Motor neuron (in vitro differentiated cells): ENCODE measurements around the gene WHRN. TPM values are rescaled to one million over a fixed set of nuclear protein-coding genes. Genes with fewer than 3 reads are reported as not detected.

Experiments
- ATAC-seq, 8 experiments: fragments of 200-7000 bp; cut with Tn5 transposase; replicated peaks in 6 of 8; 2 replicates each; pipeline ENCODE4 v1.8.0; 2021; ENCODE audit warnings: mild to moderate bottlenecking in 8 of 8, moderate library complexity in 8 of 8
- H3K27ac ChIP-seq, 2 donors: fragments of 250-450 bp; sonication (Bioruptor Pico); 2 replicates each; pipeline ENCODE4 v1.9.0; 2021; ENCODE audit warnings: antibody characterized with exemption in 2 of 2, mild to moderate bottlenecking in 2 of 2, moderate library complexity in 1 of 2
- H3K4me1 ChIP-seq, 2 donors: fragments of 250-450 bp; sonication (Bioruptor Pico); replicated peaks in 1 of 2; 2 replicates each; pipeline ENCODE4 v1.6.1; 2021; ENCODE audit warnings: antibody characterized with exemption in 2 of 2, mild to moderate bottlenecking in 2 of 2, moderate library complexity in 1 of 2
- H3K4me3 ChIP-seq, 5 donors: fragments of 250-450 bp; sonication (Bioruptor Pico); 2 replicates each; pipeline ENCODE4 v1.9.0; 2021; ENCODE audit warnings: antibody characterized with exemption in 5 of 5, mild to moderate bottlenecking in 5 of 5, moderate library complexity in 4 of 5
- WGBS, 10 experiments: fragments of 450-650 bp; shearing (Covaris generic); methylation state at CpG; one replicate each; pipeline ENCODE4 v1.0.0; 2022; 5-methylcytosine and 5-hydroxymethylcytosine counted together
- in situ Hi-C, 9 experiments: fragments of 400-800 bp; cut with MboI; loops; one replicate each; pipeline ENCODE4 v1.15.0; 2021; ENCODE audit warnings: low sequenced_read_pairs in 9 of 9, low pct_unique_long_range_greater_than_20kb in 2 of 9; ENCODE audit not compliant: unreplicated experiment in 9 of 9
- total RNA-seq, 8 experiments: library from RNA; unstranded; fragments of 300-600 nt; gene quantifications; 2 replicates each; pipeline versions ENCODE4 v1.2.3 to v1.2.4, GENCODE V29; 2022

The WHRN gene
- total RNA-seq, 8 experiments from 2014 or later = 4.2 to 13.5 (median 6.9) TPM

DNA sequence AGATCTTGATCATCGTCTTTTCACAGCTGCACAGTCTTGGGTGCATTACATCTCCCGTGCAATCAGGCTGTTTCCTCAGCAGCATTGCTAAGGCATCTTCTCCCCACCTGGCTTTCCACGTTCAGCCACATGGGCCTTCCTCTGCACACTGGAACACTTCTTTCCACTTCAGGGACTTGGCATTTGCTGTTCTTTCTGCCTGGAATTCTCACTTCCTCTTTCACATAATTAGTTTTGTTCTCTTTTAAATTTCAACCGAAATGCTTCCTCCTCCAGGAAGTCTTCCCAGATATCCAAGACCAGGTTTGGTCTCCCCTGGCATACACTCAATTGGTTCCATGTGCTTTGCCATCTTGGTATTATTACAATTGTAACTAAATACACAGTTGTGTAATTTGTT is 43.8 kb downstream of the WHRN start:
- Histone ChIP-seq H3K4me1 (no peaks in the 10 kb centered on the region), H3K27ac (no peak overlapping the region), H3K4me3 (no peak overlapping the region)
- in situ Hi-C loops = no loop called here
- 40 to 100% (median 75%) methylated on average over 1 to 4 of the region's 4 CpGs; no CpG with 5 or more reads in 1 of the 10 experiments for WGBS, 10 experiments
- ATAC-seq = no peak

DNA sequence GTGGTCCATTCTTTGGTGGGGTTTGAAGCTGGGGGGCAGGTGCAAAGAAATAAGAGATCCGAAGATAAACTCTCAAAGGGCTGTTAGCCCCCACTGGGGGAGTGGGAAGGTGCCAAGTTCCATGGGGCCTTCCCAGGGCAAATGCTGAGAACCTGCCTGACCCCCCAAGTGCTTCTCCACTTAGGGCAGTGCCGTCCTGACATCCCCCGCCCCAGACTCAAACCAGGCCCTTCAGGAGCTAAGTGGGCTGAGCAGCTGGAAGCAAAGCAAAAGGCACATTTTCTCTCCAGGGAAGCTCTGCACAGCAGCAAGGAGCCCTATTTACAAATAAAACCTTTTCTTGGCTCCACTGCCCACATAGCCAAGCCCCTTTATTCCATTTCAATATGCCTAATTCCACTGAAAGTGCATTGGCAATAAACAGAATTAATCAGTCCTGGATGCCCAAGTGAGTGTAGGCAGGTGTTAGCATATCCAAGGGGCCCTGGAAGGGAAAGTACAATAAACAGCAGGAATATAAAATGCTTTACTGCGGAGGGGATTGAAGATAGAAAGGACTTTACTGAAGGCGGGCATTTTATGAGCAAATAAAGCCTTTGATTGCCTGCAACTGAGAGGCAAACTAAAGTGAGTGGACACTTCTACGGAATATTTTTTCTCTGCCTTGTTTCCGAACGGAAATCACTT is 44.6 kb downstream of the WHRN start:
- peak in 1 of 8 experiments; percentile 15 for ATAC-seq
- 0 to 80% (median 46%) methylated on average over 1 to 7 of the region's 8 CpGs for WGBS, 10 experiments
- Histone ChIP-seq H3K4me3 (no peak overlapping the region), H3K27ac (no peak overlapping the region), H3K4me1 (no peaks in the 10 kb centered on the region)
- in situ Hi-C loops = no loop called here

GRCh38 chr9:114459464-114459863 is 45.8 kb downstream of the WHRN start:
- no peak for ATAC-seq
- H3K4me3 ChIP-seq = no peak overlapping the region
- in situ Hi-C loops = no loop called here
- no peak overlapping the region for H3K27ac ChIP-seq
- no peaks in the 10 kb centered on the region for H3K4me1 ChIP-seq
- WGBS, 10 experiments = 20 to 100% (median 85%) methylated on average over 1 to 4 of the region's 5 CpGs; no CpG with 5 or more reads in 2 of the 10 experiments

GRCh38 chr9:114456929-114457328 is 48.3 kb downstream of the WHRN start:
- WGBS, 10 experiments = 0 to 100% (median 67%) methylated on average over 1 of the region's 1 CpG; no CpG with 5 or more reads in 1 of the 10 experiments
- no peaks in the 10 kb centered on the region for H3K4me1 ChIP-seq
- no peak overlapping the region for H3K27ac ChIP-seq
- peak in 2 of 8 experiments; percentile 47 to 50 for ATAC-seq
- H3K4me3 ChIP-seq = no peak overlapping the region
- in situ Hi-C loops = no loop called here

GRCh38 chr9:114454652-114455051 is 50.6 kb downstream of the WHRN start:
- no peak for ATAC-seq
- in situ Hi-C loops = no loop called here
- H3K4me3 ChIP-seq = no peak overlapping the region
- H3K4me1 ChIP-seq = no peaks in the 10 kb centered on the region
- no peak overlapping the region for H3K27ac ChIP-seq
- 0 to 50% (median 0%) methylated on average over 1 of the region's 1 CpG; no CpG with 5 or more reads in 2 of the 10 experiments for WGBS, 10 experiments

- Histone ChIP-seq H3K27ac (no peak overlapping the region), H3K4me1 (no peaks in the 10 kb centered on the region), H3K4me3 (no peak overlapping the region)
- in situ Hi-C loops = no loop called here
- ATAC-seq = no peak
- 12 to 90% (median 79%) methylated on average over 1 to 12 of the region's 12 CpGs; no CpG with 5 or more reads in 2 of the 10 experiments for WGBS, 10 experiments
Measured at GRCh38 chr9:114452219-114453165, 52.8 kb downstream of the WHRN start.

DNA sequence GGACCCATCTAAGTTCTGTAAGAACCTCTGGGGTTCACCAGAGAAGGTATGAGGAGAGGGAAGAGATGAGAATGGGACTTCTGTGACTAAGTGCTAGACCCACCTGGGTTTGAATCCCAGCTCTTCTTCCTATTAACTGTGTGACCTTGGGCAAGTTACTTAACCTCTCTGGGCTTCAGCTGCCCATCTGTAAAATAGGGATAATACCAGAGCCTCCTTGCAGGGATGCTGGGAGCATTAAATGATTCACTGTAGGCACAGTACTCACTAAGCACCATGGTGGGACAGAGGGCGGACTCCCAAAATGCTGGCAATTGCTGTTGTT is 53.6 kb downstream of the WHRN start:
- WGBS, 10 experiments = 100% methylated on average over 1 of the region's 1 CpG; no CpG with 5 or more reads in 8 of the 10 experiments
- in situ Hi-C loops = no loop called here
- Histone ChIP-seq H3K4me1 (no peaks in the 10 kb centered on the region), H3K4me3 (no peak overlapping the region), H3K27ac (no peak overlapping the region)
- ATAC-seq = no peak

GRCh38 chr9:114450833-114451706 is 54.2 kb downstream of the WHRN start:
- Histone ChIP-seq H3K4me1 (no peaks in the 10 kb centered on the region), H3K27ac (no peak overlapping the region), H3K4me3 (no peak overlapping the region)
- no peak for ATAC-seq
- WGBS, 10 experiments = 43 to 100% (median 82%) methylated on average over 2 to 9 of the region's 12 CpGs; no CpG with 5 or more reads in 2 of the 10 experiments
- in situ Hi-C loops = no loop called here

GRCh38 chr9:114450181-114450580 is 55.1 kb downstream of the WHRN start:
- WGBS, 10 experiments = 65 to 100% (median 90%) methylated on average over 1 to 3 of the region's 3 CpGs; no CpG with 5 or more reads in 6 of the 10 experiments
- Histone ChIP-seq H3K4me3 (no peak overlapping the region), H3K4me1 (no peaks in the 10 kb centered on the region), H3K27ac (no peak overlapping the region)
- no peak for ATAC-seq
- in situ Hi-C loops = no loop called here

DNA sequence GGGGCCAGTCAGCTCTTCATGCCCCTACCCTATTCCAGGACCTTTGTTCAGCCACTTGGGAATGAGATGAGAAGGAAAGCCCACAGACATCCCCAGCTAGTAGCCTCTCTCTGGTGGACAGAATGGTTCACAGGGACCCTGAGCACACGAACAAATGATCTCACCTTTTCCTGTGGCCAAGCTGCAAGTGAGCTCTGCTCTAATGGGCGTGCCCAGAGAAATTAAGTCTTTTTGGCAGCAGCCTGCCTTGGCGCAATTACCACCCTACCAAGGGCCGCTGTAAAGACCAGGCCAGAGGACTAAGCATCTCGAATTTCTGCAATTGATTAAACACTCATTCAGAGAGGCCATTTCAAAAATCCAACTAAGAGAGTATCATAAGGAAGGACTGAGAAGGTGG is 56.0 kb downstream of the WHRN start:
- in situ Hi-C loops = loop anchor here in 6 of 9 experiments (25.0 kb wide), 3 partner anchors 188 to 563 kb away; partner anchors contain the start of gene TEX53 (in 3 of the 6)
- no peak overlapping the region for H3K27ac ChIP-seq

GRCh38 chr9:114448706-114449105 is 56.6 kb downstream of the WHRN start:
- no peak overlapping the region for H3K4me3 ChIP-seq
- 80 to 100% (median 100%) methylated on average over 1 of the region's 2 CpGs; no CpG with 5 or more reads in 7 of the 10 experiments for WGBS, 10 experiments
- no peaks in the 10 kb centered on the region for H3K4me1 ChIP-seq
- in situ Hi-C loops = loop anchor here in 6 of 9 experiments (25.0 kb wide), 3 partner anchors 189 to 564 kb away; partner anchors contain the start of gene TEX53 (in 3 of the 6)
- no peak for ATAC-seq
- H3K27ac ChIP-seq = no peak overlapping the region

More for the DNA sequence above, 56.0 kb downstream of the WHRN start:
- no peak for ATAC-seq
- Histone ChIP-seq H3K4me3 (no peak overlapping the region), H3K4me1 (no peaks in the 10 kb centered on the region)
- 30 to 100% (median 82%) methylated on average over 1 to 3 of the region's 5 CpGs; no CpG with 5 or more reads in 4 of the 10 experiments for WGBS, 10 experiments

GRCh38 chr9:114446672-114447450 is 58.4 kb downstream of the WHRN start:
- 37 to 100% (median 72%) methylated on average over 2 to 4 of the region's 8 CpGs; no CpG with 5 or more reads in 5 of the 10 experiments for WGBS, 10 experiments
- in situ Hi-C loops = loop anchor here in 6 of 9 experiments (25.0 kb wide), 3 partner anchors 190 to 565 kb away; partner anchors contain the start of gene TEX53 (in 3 of the 6)

More at GRCh38 chr9:114446672-114447450, 58.4 kb downstream of the WHRN start:
- ATAC-seq = no peak
- Histone ChIP-seq H3K4me3 (no peak overlapping the region), H3K4me1 (no peaks in the 10 kb centered on the region), H3K27ac (no peak overlapping the region)
